Measurements from ENCODE around the gene RNU1-3.
"Not testable (repeated sequence)": the region's sequence is repeated elsewhere in the genome, so short reads cannot be mapped to it uniquely, and the experiment has no call there.

RNU1-3 gene

GRCh38 chr1:16675118-16675510, 8.4 kb upstream of the RNU1-3 start:
- not testable (repeated sequence) for H3K4me3 ChIP-seq (ENCODE audit: low read depth, low read length, poor library complexity, severe bottlenecking); H4K20me1 ChIP-seq (ENCODE audit: insufficient read depth, low read length); H3K4me2 ChIP-seq (ENCODE audit: low read length); H3K4me1 ChIP-seq (ENCODE audit: insufficient read depth, low read length, severe bottlenecking); H3K27ac ChIP-seq (ENCODE audit: low read depth, low read length, poor library complexity, severe bottlenecking); H3K9ac ChIP-seq (ENCODE audit: low read length); H3K9me2 ChIP-seq (ENCODE audit: low read depth, low read length); H3K36me3 ChIP-seq (ENCODE audit: insufficient read depth, low read length); H3K79me2 ChIP-seq (ENCODE audit: insufficient read depth, low read length); H3K9me3 ChIP-seq (ENCODE audit: low read length); H3K27me3 ChIP-seq (ENCODE audit: insufficient read depth, low read length); H3F3A ChIP-seq (ENCODE audit: insufficient read depth, low read length); H2AFZ ChIP-seq (ENCODE audit: low read length)

- not testable (repeated sequence) for H3K9me3 ChIP-seq (ENCODE audit: low read length); H3F3A ChIP-seq (ENCODE audit: insufficient read depth, low read length); H3K9ac ChIP-seq (ENCODE audit: low read length); H3K36me3 ChIP-seq (ENCODE audit: insufficient read depth, low read length); H3K9me2 ChIP-seq (ENCODE audit: low read depth, low read length); H4K20me1 ChIP-seq (ENCODE audit: insufficient read depth, low read length); H3K27ac ChIP-seq (ENCODE audit: low read depth, low read length, poor library complexity, severe bottlenecking); H3K27me3 ChIP-seq (ENCODE audit: insufficient read depth, low read length); H3K4me2 ChIP-seq (ENCODE audit: low read length); H3K79me2 ChIP-seq (ENCODE audit: insufficient read depth, low read length); H2AFZ ChIP-seq (ENCODE audit: low read length); H3K4me3 ChIP-seq (ENCODE audit: low read depth, low read length, poor library complexity, severe bottlenecking); H3K4me1 ChIP-seq (ENCODE audit: insufficient read depth, low read length, severe bottlenecking)
Measured at GRCh38 chr1:16673976-16674375, 7.2 kb upstream of the RNU1-3 start.

GRCh38 chr1:16665836-16666235, 912 bp downstream of the RNU1-3 start:
- not testable (repeated sequence) for H3K27ac ChIP-seq (ENCODE audit: low read depth, low read length, poor library complexity, severe bottlenecking); H3F3A ChIP-seq (ENCODE audit: insufficient read depth, low read length); H3K9ac ChIP-seq (ENCODE audit: low read length); H4K20me1 ChIP-seq (ENCODE audit: insufficient read depth, low read length); H3K4me1 ChIP-seq (ENCODE audit: insufficient read depth, low read length, severe bottlenecking); H3K79me2 ChIP-seq (ENCODE audit: insufficient read depth, low read length); H3K4me3 ChIP-seq (ENCODE audit: low read depth, low read length, poor library complexity, severe bottlenecking); H3K9me3 ChIP-seq (ENCODE audit: low read length); H2AFZ ChIP-seq (ENCODE audit: low read length); H3K36me3 ChIP-seq (ENCODE audit: insufficient read depth, low read length); H3K4me2 ChIP-seq (ENCODE audit: low read length); H3K9me2 ChIP-seq (ENCODE audit: low read depth, low read length); H3K27me3 ChIP-seq (ENCODE audit: insufficient read depth, low read length)

- not testable (repeated sequence) for H3K27ac ChIP-seq (ENCODE audit: low read depth, low read length, poor library complexity, severe bottlenecking); H3K9ac ChIP-seq (ENCODE audit: low read length); H3F3A ChIP-seq (ENCODE audit: insufficient read depth, low read length)
Measured at GRCh38 chr1:16658234-16658633, 8.5 kb downstream of the RNU1-3 start.

GRCh38 chr1:16656981-16657683, 9.6 kb downstream of the RNU1-3 start:
- not testable (repeated sequence) for H2AFZ ChIP-seq (ENCODE audit: low read length); H4K20me1 ChIP-seq (ENCODE audit: insufficient read depth, low read length); H3K79me2 ChIP-seq (ENCODE audit: insufficient read depth, low read length); H3K27me3 ChIP-seq (ENCODE audit: insufficient read depth, low read length); H3K4me3 ChIP-seq (ENCODE audit: low read depth, low read length, poor library complexity, severe bottlenecking); H3K4me2 ChIP-seq (ENCODE audit: low read length); H3K36me3 ChIP-seq (ENCODE audit: insufficient read depth, low read length); H3F3A ChIP-seq (ENCODE audit: insufficient read depth, low read length); H3K27ac ChIP-seq (ENCODE audit: low read depth, low read length, poor library complexity, severe bottlenecking); H3K9ac ChIP-seq (ENCODE audit: low read length); H3K4me1 ChIP-seq (ENCODE audit: insufficient read depth, low read length, severe bottlenecking); H3K9me2 ChIP-seq (ENCODE audit: low read depth, low read length); H3K9me3 ChIP-seq (ENCODE audit: low read length)

More at GRCh38 chr1:16658234-16658633, 8.5 kb downstream of the RNU1-3 start:
- not testable (repeated sequence) for H3K9me3 ChIP-seq (ENCODE audit: low read length); H4K20me1 ChIP-seq (ENCODE audit: insufficient read depth, low read length); H3K4me3 ChIP-seq (ENCODE audit: low read depth, low read length, poor library complexity, severe bottlenecking); H3K4me2 ChIP-seq (ENCODE audit: low read length); H3K4me1 ChIP-seq (ENCODE audit: insufficient read depth, low read length, severe bottlenecking); H3K36me3 ChIP-seq (ENCODE audit: insufficient read depth, low read length); H3K79me2 ChIP-seq (ENCODE audit: insufficient read depth, low read length); H2AFZ ChIP-seq (ENCODE audit: low read length); H3K27me3 ChIP-seq (ENCODE audit: insufficient read depth, low read length); H3K9me2 ChIP-seq (ENCODE audit: low read depth, low read length)

GRCh38 chr1:16656574-16656973, 10.2 kb downstream of the RNU1-3 start:
- not testable (repeated sequence) for H3K4me2 ChIP-seq (ENCODE audit: low read length); H3K27me3 ChIP-seq (ENCODE audit: insufficient read depth, low read length); H3K4me3 ChIP-seq (ENCODE audit: low read depth, low read length, poor library complexity, severe bottlenecking); H3K9me3 ChIP-seq (ENCODE audit: low read length); H3K79me2 ChIP-seq (ENCODE audit: insufficient read depth, low read length); H4K20me1 ChIP-seq (ENCODE audit: insufficient read depth, low read length); H3K4me1 ChIP-seq (ENCODE audit: insufficient read depth, low read length, severe bottlenecking); H3K36me3 ChIP-seq (ENCODE audit: insufficient read depth, low read length); H3K9ac ChIP-seq (ENCODE audit: low read length); H3F3A ChIP-seq (ENCODE audit: insufficient read depth, low read length); H2AFZ ChIP-seq (ENCODE audit: low read length); H3K27ac ChIP-seq (ENCODE audit: low read depth, low read length, poor library complexity, severe bottlenecking); H3K9me2 ChIP-seq (ENCODE audit: low read depth, low read length)

- H3K27ac ChIP-seq (ENCODE audit: low read depth, low read length, poor library complexity, severe bottlenecking); H3K4me2 ChIP-seq (ENCODE audit: low read length); H4K20me1 ChIP-seq (ENCODE audit: insufficient read depth, low read length); H3K4me3 ChIP-seq (ENCODE audit: low read depth, low read length, poor library complexity, severe bottlenecking); H3K9me2 ChIP-seq (ENCODE audit: low read depth, low read length); H3K9me3 ChIP-seq (ENCODE audit: low read length); H3K79me2 ChIP-seq (ENCODE audit: insufficient read depth, low read length); H3K36me3 ChIP-seq (ENCODE audit: insufficient read depth, low read length); H3K9ac ChIP-seq (ENCODE audit: low read length); H2AFZ ChIP-seq (ENCODE audit: low read length); H3K4me1 ChIP-seq (ENCODE audit: insufficient read depth, low read length, severe bottlenecking); H3K27me3 ChIP-seq (ENCODE audit: insufficient read depth, low read length); H3F3A ChIP-seq (ENCODE audit: insufficient read depth, low read length): not testable (repeated sequence)
Measured at GRCh38 chr1:16651560-16651959, 15.2 kb downstream of the RNU1-3 start.

GRCh38 chr1:16649960-16650359, 16.8 kb downstream of the RNU1-3 start:
- H3K4me3 ChIP-seq (ENCODE audit: low read depth, low read length, poor library complexity, severe bottlenecking); H2AFZ ChIP-seq (ENCODE audit: low read length); H3K4me2 ChIP-seq (ENCODE audit: low read length); H3K9me3 ChIP-seq (ENCODE audit: low read length); H3K79me2 ChIP-seq (ENCODE audit: insufficient read depth, low read length); H3K4me1 ChIP-seq (ENCODE audit: insufficient read depth, low read length, severe bottlenecking); H3K9ac ChIP-seq (ENCODE audit: low read length); H3K9me2 ChIP-seq (ENCODE audit: low read depth, low read length); H4K20me1 ChIP-seq (ENCODE audit: insufficient read depth, low read length); H3F3A ChIP-seq (ENCODE audit: insufficient read depth, low read length); H3K27me3 ChIP-seq (ENCODE audit: insufficient read depth, low read length); H3K27ac ChIP-seq (ENCODE audit: low read depth, low read length, poor library complexity, severe bottlenecking); H3K36me3 ChIP-seq (ENCODE audit: insufficient read depth, low read length): not testable (repeated sequence)

Measured in OCI-LY1 (cell line).